SK-N-SH treated with all-trans-retinoic acid at 6 μM for 48 hours (cell line): ENCODE data around the gene YWHAE.

ENCODE experiments used
- ARNTL ChIP-seq: fragments of 450-650 bp; formaldehyde crosslinking; IDR thresholded peaks from 2 replicates; pipeline ENCODE4 v1.5.0; 2020; ENCODE audit warnings: low read depth, mild to moderate bottlenecking, moderate library complexity, borderline replicate concordance
- CSDC2 ChIP-seq: fragments of 250-450 bp; sonication (Bioruptor Pico); IDR thresholded peaks from 2 replicates; pipeline ENCODE4 v1.5.0; 2020; ENCODE audit warnings: mild to moderate bottlenecking, moderate library complexity
- CSRNP3 ChIP-seq: fragments of 250-450 bp; sonication (Bioruptor Pico); IDR thresholded peaks from 2 replicates; pipeline ENCODE4 v1.5.1; 2021; ENCODE audit warnings: mild to moderate bottlenecking, moderate library complexity
- PATZ1 ChIP-seq: fragments of 250-450 bp; sonication (Bioruptor Pico); IDR thresholded peaks from 2 replicates; pipeline ENCODE4 v1.8.0; 2020; ENCODE audit warnings: mild to moderate bottlenecking, moderate library complexity, borderline replicate concordance
- TCF4 ChIP-seq: fragments of 250-450 bp; sonication (Bioruptor Pico); IDR thresholded peaks from 2 replicates; pipeline ENCODE4 v1.8.0; 2021; ENCODE audit warnings: mild to moderate bottlenecking, moderate library complexity, borderline replicate concordance
- TSHZ2 ChIP-seq: fragments of 250-450 bp; sonication (Bioruptor Pico); IDR thresholded peaks from 2 replicates; pipeline ENCODE4 v1.5.0; 2020; ENCODE audit warnings: mild to moderate bottlenecking, moderate library complexity
- ZC3H10 ChIP-seq: fragments of 250-450 bp; sonication (Bioruptor Pico); IDR thresholded peaks from 2 replicates; pipeline ENCODE4 v1.5.1; 2021; ENCODE audit warnings: mild to moderate bottlenecking, moderate library complexity
- ZFP3 ChIP-seq: fragments of 250-450 bp; sonication (Bioruptor Pico); IDR thresholded peaks from 2 replicates; pipeline ENCODE4 v1.5.0; 2020; ENCODE audit warnings: mild to moderate bottlenecking, moderate library complexity
- ZNF565 ChIP-seq: fragments of 450-650 bp; formaldehyde crosslinking; conservative IDR thresholded peaks from 2 replicates; pipeline ENCODE4 v1.5.0; 2020; ENCODE audit warnings: low read depth, mild to moderate bottlenecking, moderate library complexity

- TF ChIP-seq ZC3H10 (CRISPR knock-in tag) (no peak), TCF4 (CRISPR knock-in tag) (no peak), ARNTL (no peak), PATZ1 (CRISPR knock-in tag) (no peak), ZNF565 (CRISPR knock-in tag) (no peak), CSRNP3 (CRISPR knock-in tag) (no peak), ZFP3 (CRISPR knock-in tag) (no peak), TSHZ2 (CRISPR knock-in tag) (no peak), CSDC2 (CRISPR knock-in tag) (no peak)
Observed at GRCh38 chr17:1438593-1439083, 38.6 kb upstream of the YWHAE start.
